GM04504 (cell line): ENCODE data around the gene DDX56.

ENCODE experiments used
- DNase-seq: peaks from one replicate; pipeline ENCODE4 v3.0.0-alpha.2; 2012; ENCODE audit warnings: low read depth

Gene DDX56

DNA sequence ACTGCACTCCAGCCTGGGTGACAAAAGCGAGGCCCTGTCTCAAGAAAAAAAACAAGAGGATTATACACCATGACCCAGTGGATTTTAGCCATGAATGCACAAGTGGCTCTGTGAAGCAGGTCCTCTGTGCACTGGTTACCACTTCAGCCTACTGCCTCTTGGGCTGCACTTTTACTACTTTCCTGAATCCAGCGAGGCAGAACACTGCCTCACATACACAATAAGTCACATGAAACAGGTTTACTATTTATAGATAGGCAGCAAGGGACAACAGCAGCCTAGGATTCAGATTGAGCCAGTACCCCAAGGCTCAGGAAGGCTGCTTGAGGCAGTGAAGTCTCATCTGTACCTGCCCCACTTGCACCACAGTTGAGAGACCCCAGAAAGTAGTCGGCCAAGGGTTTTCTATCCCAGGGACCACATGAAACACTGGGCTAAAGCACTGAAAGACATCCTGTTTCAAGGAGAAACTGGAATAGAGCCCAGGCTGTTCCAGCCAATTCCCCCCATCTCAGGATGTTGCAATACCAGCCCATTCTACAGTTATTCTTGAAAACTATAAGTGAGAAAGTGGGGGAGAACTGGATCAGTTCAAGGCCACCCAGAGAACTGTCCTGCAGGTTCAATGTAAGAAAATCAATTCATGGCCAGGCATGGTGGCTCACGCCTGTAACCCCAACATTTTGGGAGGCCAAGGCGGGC lies 22.4 kb upstream of the DDX56 start:
- no peak for DNase-seq

GRCh38 chr7:44590910-44591309 lies 17.2 kb upstream of the DDX56 start:
- DNase-seq = no peak

DNA sequence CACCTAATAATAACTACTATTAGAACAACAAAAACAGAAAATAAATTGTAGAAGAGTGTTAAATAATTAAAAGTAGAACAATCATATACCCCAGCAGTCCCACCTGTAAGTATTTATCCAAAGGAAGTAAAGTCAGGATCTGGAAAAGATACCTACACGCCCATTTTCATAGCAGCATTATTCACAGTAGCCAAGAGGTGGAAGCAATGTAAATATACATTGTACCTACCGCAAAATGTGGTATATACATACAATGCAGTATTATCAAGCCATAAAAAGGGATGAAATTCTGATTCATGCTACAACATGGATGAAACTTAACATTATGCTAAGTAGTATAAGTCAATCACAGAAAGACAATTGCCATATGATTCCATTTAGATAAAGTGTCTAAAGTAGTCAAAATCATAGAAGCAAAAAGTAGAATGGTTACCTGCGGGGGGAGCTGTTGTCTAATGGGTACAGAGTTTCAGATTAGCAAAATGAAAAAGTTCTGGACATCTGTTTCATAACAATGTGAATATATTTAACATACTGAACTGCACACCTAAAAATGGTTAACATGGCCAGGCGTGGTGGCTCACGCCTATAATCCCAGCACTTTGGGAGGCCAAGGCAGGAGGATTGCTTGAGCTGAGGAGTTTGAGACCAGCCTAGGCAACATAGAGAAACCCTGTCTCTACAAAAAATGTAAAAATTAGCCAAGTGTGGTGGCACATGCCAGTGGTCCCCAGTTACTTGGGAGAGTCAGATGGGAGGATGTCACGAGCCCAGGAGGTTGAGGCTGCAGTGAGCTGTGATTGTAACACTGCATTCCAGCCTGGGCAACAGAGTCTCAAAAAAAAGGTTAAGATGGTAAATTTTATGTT lies 14.4 kb upstream of the DDX56 start:
- no peak for DNase-seq

- DNase-seq = no peak
These were observed 9.6 kb upstream of the DDX56 start for GRCh38 chr7:44583146-44583865.

DNA sequence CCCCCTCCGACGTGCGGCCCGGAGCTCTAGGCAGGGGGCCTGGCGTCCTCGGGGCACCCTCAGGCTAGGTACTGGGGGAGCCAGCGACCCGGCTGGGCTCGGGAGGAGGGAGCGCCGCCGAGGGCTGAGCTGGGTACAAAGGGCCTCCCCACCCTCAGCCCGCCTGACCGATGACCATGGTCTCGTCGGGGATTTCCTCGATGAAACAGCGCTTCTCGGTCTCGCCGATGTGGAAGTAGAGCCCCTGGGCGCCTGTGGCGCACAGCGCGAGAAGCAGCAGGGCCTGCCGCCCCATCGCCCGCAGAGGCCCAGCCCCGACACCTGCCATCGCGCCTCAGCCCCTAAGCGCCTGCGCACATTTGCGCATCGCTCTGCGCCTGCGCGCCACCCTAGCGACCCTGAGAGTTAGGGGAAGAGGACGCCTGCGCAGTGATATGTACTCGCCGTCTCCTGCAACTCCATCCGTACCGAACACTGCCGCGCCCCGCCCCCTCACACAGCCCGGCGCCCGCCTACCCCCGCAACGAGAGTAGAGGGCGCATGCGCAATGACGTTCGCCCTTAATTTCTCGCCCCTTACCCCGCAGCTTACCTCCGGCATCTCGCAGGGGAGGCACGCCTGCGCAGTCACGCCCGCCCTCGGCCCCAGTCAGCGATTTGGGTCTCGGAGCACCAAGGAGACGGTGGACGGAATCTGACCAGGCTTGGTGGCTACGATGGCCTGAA lies 8.3 kb upstream of the DDX56 start, which contains the start of gene TMED4:
TMED4 (minus strand) TSS at position 353 of the 725 bp plus-strand sequence; CDS start at position 328, 25 bp downstream.
- DNase-seq = peak; percentile 97

GRCh38 chr7:44580945-44581878 lies 7.5 kb upstream of the DDX56 start:
- no peak for DNase-seq

DNA sequence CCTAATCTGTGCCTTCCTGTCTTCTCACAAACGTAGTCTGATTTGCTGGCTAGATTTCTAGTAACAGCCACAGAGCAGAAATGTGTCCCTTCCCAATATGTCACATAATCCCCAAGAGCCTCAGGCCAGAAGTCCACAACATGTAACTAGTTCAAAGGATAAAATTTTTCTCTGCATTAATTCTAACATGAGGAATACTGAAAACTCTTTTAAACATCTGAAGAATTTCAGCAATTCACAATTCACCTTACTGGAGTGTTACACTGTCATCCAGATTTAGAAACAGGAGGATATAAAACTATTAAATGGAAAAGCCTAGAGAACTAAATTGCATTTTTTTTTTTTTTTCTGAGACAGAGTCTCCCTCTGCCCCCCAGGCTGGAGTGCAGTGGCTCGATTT lies 2.5 kb upstream of the DDX56 start:
- no peak for DNase-seq

DNA sequence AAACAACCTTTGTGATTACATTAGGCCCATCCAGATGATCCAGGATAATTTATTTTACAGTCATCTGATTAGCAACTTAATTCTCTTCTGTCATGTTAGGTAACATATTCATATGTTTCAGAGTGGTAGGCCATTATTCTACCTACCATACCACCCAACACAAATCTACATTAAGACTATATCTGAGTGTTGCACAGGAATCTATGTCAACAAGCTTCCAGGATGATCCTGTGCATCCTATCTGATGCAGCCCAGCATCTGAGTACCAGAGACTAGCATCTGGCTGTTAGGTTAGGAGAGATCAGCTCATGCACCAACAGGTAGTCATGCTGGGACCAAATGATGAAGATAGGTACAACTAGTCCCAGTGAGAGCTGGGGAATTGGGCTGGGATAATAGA lies 1.3 kb upstream of the DDX56 start:
- DNase-seq = no peak

- no peak for DNase-seq
These were observed 672 bp upstream of the DDX56 start for GRCh38 chr7:44574287-44574872.

DNA sequence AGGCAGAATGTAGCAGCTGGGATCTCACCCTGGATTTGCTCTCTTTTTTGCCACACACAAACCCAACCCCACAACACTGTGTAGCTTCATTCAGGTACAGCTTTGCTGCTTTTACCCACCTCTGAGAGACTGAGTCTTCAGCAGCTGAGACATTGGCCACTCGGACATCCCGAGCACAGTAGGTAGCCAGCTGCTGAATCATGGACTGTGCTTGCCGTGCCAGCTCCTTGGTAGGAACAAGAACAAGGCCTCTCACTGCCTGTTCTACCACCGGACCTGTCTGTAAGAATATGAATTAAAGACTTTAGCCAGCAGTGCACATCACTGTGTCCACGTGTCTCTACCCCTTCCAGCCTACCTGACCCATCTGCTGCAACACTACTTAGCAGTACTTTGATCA lies 937 bp downstream of the DDX56 start:
- no peak for DNase-seq

DNA sequence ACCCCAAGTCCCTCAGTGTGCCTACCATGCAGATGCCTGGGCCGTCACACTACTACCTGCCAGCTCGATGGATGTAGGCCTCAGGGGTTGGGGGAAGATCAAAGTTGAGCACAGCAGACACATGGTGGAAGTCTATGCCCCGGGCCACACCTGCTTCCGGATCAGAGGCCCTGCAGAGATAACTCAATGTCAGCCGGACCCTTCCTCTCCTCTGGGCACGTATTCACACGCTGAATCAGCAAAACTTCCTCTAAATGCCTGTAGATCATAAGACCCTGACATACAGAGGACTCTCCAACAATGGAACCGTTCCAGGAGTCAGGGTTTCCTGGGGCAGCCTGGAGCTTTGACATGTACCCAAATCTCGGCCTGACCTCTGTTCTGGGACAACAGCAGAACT lies 3.7 kb downstream of the DDX56 start:
- no peak for DNase-seq

DNA sequence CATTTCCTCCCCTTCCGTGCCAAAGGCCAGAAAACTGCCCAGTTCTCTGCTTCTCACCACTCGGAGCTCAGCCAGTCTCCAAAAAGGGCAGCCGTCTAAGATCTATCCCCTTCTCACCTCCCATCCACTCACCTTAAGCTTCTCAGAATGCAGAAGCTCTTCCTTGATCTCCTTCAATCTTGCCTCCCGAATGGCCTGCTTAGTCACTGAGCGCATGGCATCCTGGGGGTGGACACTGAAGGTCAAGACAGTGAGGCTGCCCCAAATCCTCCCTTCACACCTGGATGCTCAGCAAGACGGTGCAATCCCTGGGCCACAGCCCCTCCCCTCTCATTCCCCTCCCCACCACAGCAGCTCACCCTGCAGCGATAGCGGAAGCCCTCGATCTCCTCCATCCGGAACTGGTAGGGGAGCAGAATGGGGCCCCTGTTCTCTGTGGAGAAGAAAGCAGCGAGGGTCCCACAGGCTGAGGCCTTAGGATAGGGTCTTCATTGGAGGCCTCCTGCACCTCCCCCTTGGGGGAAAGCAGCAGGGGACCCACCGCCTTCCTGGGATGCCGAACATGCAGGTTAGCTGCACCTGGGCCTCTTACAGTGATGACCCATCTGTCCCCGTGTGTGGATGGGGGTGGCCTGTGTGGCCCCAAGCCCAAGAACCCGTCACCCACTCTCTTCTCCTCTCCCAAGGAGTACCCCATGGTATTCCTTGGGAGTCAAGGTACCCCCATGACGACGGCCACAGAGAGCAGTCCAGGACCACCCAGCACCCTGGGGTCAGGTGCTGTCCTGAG lies 4.7 kb downstream of the DDX56 start:
- no peak for DNase-seq

DNA sequence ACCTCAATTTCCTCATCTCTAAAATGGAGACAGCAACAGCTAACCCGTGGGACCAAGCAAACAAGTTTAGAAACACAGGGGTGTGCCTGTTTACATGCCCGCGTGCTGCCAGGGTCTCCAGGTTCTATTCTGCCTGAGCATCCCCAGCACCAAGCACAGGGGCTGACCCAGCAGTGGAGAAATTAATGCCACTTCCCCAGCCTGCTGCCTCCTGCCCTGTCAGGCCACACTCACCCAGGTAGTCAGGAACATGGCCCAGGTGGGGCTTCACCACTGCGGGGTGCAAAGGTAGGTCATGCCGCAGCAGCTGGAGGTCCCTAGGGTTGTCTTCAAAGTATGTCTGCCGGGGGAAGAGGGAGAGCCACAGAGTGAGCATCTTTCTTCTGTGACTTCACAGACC lies 5.8 kb downstream of the DDX56 start:
- no peak for DNase-seq

- DNase-seq = no peak
These were observed 7.0 kb downstream of the DDX56 start for GRCh38 chr7:44566680-44567079.

GRCh38 chr7:44565795-44566559 lies 7.7 kb downstream of the DDX56 start:
- DNase-seq = no peak

- peak; percentile 19 for DNase-seq
These were observed 8.5 kb downstream of the DDX56 start for GRCh38 chr7:44565097-44565794.

DNA sequence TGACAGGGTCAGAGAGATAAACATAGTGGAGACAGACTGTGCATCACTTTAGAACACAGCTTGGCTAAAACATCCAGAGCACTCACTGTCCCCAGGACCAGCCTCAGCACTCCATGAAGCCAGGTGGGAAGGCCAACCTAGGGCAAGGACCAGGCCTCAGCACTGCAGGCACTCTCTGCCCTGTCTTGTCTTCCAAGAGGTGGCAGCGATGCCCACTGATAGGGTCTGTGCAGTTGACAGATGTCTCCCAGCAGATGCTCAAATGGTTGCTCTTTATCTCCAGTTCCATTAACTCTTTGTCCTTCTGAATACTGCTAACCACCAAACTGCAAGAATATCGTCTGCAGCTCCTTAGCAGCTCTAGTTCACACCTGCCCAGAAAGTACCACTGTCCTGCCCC lies 9.1 kb downstream of the DDX56 start:
- DNase-seq = no peak

DNA sequence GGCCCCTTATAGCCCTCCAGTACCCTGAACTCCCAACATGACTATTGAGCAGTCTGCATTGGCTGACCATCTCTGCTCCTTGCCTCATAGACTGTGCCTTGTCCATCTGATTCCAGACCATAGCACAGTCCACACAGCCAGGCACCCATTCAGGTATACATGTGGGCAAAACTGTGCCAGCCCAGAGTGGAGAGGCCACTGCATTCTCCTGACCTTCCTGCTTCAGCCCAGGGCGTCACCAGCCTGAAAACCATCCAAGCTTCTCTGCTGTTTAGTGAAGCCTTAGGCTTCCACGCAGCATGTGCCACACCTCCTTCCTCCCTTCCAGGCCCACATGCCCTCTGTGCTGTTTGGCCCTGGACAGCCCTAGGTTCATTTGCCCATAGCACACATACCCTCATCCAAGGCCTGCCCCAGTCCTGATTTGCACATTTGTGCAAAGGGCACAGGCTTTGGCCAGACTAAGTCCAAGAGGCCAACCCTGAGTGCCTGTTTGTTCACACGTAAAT lies 10.5 kb downstream of the DDX56 start:
- no peak for DNase-seq
